ENCODE measurements around the gene HGFAC.

- TF ChIP-seq CTCF (IDR thresholded peaks at IDR 0.05) = no peak
- TF ChIP-seq POLR2A (IDR thresholded peaks at IDR 0.05) = no peak
Observed at GRCh38 chr4:3481113-3481531, 39.4 kb downstream of the HGFAC start.

All from sigmoid colon (tissue), 3 donors.